ENCODE results near the gene KRTAP3-3. TPM values are rescaled to one million over a fixed set of nuclear protein-coding genes. Genes with fewer than 3 reads are reported as not detected.

Gene KRTAP3-3
- total and polyA plus RNA-seq, 2 of the 8 experiments (the other 6 are each of a cell fraction or from before 2014, with no cell fraction given): not detected

DNA sequence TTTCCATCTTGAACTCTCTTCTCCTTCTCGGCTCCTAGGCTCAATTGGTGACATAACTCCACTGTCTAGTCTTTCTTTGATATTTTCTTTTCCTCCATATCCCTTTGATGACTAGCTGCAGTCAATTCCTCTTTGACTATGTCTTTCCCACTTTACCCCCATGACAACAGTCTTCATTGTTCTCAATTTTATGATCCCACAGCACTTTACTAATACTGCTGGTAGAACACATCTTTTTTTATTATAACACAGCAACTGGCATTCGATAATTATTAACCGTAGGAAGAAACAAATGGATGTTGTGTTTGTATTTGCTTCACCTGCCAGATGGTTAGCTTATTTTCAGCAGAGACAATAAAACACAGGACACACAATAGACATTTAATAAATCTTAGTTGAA lies 1.3 kb downstream of the KRTAP3-3 start:
- Histone ChIP-seq H4K20me1 (replicated peaks in 1 of 2; ENCODE audit: control insufficient read depth in 1 of 2, insufficient read depth in 2 of 2, low read length in 2 of 2) (no peaks in the 10 kb centered on the region), H3K9me3 (ENCODE audit: insufficient read depth in 2 of 2, low read depth in 1 of 2, low read length in 1 of 2) (no peaks in the 10 kb centered on the region), H3K27me3 (replicated peaks in 1 of 4; ENCODE audit: control insufficient read depth in 3 of 4, extremely low read depth in 1 of 4, insufficient read depth in 3 of 4, low read length in 3 of 4) (no peaks in the 10 kb centered on the region), H2AK5ac (ENCODE audit: low read depth, low read length) (no peak overlapping the region), H3K56ac (replicated peaks; ENCODE audit: insufficient read length, low read depth, low read length) (no peak overlapping the region), H3K18ac (ENCODE audit: extremely low read depth, low read length) (no peak overlapping the region), H3K4ac (replicated peaks; ENCODE audit: insufficient read length, low read depth, low read length) (no peak overlapping the region), H3K27ac (ENCODE audit: low read depth, low read length) (no peak overlapping the region), H2BK12ac (ENCODE audit: low read depth, low read length) (no peak overlapping the region), H4K91ac (replicated peaks; ENCODE audit: insufficient read length, low read length) (no peak overlapping the region), H2AFZ (ENCODE audit: low read length) (no peak overlapping the region), H3K36me3 (ENCODE audit: control insufficient read depth in 2 of 4, insufficient read depth in 4 of 4, low read length in 3 of 4) (no peaks in the 10 kb centered on the region), H3K14ac (ENCODE audit: insufficient read length) (no peak overlapping the region), H3K23ac (ENCODE audit: insufficient read length) (no peak overlapping the region), H2BK5ac (ENCODE audit: low read depth, low read length) (no peak overlapping the region), H3K23me2 (ENCODE audit: low read depth, low read length) (no peaks in the 10 kb centered on the region), H3K9ac (replicated peaks in 1 of 4; ENCODE audit: extremely low read depth in 1 of 4, low read depth in 3 of 4, low read length in 3 of 4) (no peak overlapping the region), H4K8ac (ENCODE audit: extremely low read depth, insufficient read depth, low read length) (no peak overlapping the region), H3K4me3 (ENCODE audit: extremely low read depth in 1 of 4, insufficient read depth in 2 of 4, low read depth in 3 of 4, low read length in 4 of 4) (no peak overlapping the region), H3K79me2 (ENCODE audit: control insufficient read depth in 1 of 2, insufficient read depth in 2 of 2, low read length in 2 of 2) (no peaks in the 10 kb centered on the region), H2BK15ac (ENCODE audit: low read length) (no peak overlapping the region), H2BK20ac (ENCODE audit: low read length) (no peak overlapping the region), H4K5ac (ENCODE audit: insufficient read length, low read depth, low read length) (no peak overlapping the region), H3K79me1 (ENCODE audit: low read depth, low read length) (no peaks in the 10 kb centered on the region), H3K4me2 (ENCODE audit: insufficient read depth in 1 of 2, low read depth in 2 of 2, low read length in 2 of 2) (no peak overlapping the region), H3K4me1 (replicated peaks in 1 of 4; ENCODE audit: control insufficient read depth in 3 of 4, insufficient read depth in 4 of 4, low read length in 3 of 4) (peaks cover 0 to 2% (median 0%) of the 10 kb centered on the region in 4 experiments; a peak in 2 of 7 replicates), H2BK120ac (replicated peaks; ENCODE audit: low read depth, low read length) (no peak overlapping the region)
- 93% methylated on average over 3 of the region's 3 CpGs; no CpG with 5 or more reads in 1 of the 2 experiments for WGBS, 2 experiments (ENCODE audit: extremely low coverage in 1 of 2, insufficient coverage in 1 of 2, insufficient read length in 1 of 2, insufficient replicate concordance in 2 of 2, low coverage in 1 of 2, low lambda C conversion rate in 2 of 2, missing lambda C conversion rate in 1 of 2)
- CTCF ChIA-PET (ENCODE audit: partially characterized antibody): interaction anchor here (0.5 kb wide), 1 partner anchor 29 kb away, joined by 3 read pairs; no protein-coding TSS in a partner anchor
- FAIRE-seq (no peak), DNase-seq (ENCODE audit: low read depth in 1 of 2, low spot score in 2 of 2) (no peak)
- POLR2A ChIA-PET (ENCODE audit: partially characterized antibody): interaction anchor here (0.6 kb wide), 1 partner anchor 11 kb away, joined by 4 read pairs; no protein-coding TSS in a partner anchor
- TF ChIP-seq SIX5 (IDR thresholded peaks at IDR 0.05; ENCODE audit: low read depth, low read length) (no peak), RFX5 (IDR thresholded peaks at IDR 0.05; ENCODE audit: borderline replicate concordance, low read depth, low read length) (no peak), MAFK (IDR thresholded peaks at IDR 0.05; ENCODE audit: low read depth, low read length) (no peak), FOSL1 (IDR thresholded peaks at IDR 0.05; ENCODE audit: insufficient read depth, low read depth, low read length) (no peak), TCF12 (IDR thresholded peaks at IDR 0.05; ENCODE audit: low read depth, low read length) (no peak), TEAD4 (IDR thresholded peaks at IDR 0.05; ENCODE audit: low read depth, low read length) (no peak), EP300 (IDR thresholded peaks at IDR 0.05; ENCODE audit: borderline replicate concordance in 1 of 2, low read depth in 2 of 2, low read length in 2 of 2) (no peak), ZNF274 (IDR thresholded peaks at IDR 0.05; ENCODE audit: borderline replicate concordance, extremely low read depth, low read length) (no peak), TAF1 (IDR thresholded peaks at IDR 0.05; ENCODE audit: low read depth, low read length) (no peak)
- TF ChIP-seq, protein P1, sequence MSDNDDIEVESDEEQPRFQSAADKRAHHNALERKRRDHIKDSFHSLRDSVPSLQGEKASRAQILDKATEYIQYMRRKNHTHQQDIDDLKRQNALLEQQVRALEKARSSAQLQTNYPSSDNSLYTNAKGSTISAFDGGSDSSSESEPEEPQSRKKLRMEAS (IDR thresholded peaks at IDR 0.05): no peak
